Measurements from ENCODE around the gene TEAD1.
A peak's percentile ranks its signal among the peaks of the same experiment; 100 is the strongest.
"Not testable (repeated sequence)": the region's sequence is repeated elsewhere in the genome, so short reads cannot be mapped to it uniquely, and the experiment has no call there.

The TEAD1 gene

DNA sequence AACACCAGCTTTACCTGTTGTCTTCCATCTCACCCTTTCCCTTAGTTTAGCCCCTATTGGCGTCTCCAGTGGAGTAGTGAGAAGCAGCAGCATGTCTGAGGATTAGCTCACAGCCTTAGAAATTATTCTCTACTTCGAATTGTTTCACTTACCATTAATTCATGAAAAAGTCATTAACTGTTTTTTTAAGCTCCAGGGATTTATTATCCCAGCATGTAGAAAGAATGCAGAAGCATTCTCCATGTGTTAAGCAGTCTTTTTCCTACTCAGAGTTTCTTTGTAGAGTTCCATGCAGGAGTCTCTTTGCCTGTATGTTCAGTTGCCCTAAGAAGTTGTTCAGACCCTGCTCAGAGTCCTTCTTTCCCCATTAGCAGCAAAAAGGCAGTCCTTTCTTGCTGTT, 197.0 kb downstream of the TEAD1 start:
- DNase-seq, result no peak
- no peaks in the 10 kb centered on the region for H3K9me3 ChIP-seq
- H3K36me3 ChIP-seq, result peaks cover 2% of the 10 kb centered on the region; the same call in 1 of the 2 replicates
- H3K4me1 ChIP-seq, result peaks cover 20% of the 10 kb centered on the region
- H3K4me3 ChIP-seq (ENCODE audit: low read depth, low read length), result no peak overlapping the region
- H3K27me3 ChIP-seq, result no peaks in the 10 kb centered on the region
- TF ChIP-seq, protein P1, sequence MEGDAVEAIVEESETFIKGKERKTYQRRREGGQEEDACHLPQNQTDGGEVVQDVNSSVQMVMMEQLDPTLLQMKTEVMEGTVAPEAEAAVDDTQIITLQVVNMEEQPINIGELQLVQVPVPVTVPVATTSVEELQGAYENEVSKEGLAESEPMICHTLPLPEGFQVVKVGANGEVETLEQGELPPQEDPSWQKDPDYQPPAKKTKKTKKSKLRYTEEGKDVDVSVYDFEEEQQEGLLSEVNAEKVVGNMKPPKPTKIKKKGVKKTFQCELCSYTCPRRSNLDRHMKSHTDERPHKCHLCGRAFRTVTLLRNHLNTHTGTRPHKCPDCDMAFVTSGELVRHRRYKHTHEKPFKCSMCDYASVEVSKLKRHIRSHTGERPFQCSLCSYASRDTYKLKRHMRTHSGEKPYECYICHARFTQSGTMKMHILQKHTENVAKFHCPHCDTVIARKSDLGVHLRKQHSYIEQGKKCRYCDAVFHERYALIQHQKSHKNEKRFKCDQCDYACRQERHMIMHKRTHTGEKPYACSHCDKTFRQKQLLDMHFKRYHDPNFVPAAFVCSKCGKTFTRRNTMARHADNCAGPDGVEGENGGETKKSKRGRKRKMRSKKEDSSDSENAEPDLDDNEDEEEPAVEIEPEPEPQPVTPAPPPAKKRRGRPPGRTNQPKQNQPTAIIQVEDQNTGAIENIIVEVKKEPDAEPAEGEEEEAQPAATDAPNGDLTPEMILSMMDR (IDR thresholded peaks at IDR 0.05; ENCODE audit: low read depth, low read length), result no peak

DNA sequence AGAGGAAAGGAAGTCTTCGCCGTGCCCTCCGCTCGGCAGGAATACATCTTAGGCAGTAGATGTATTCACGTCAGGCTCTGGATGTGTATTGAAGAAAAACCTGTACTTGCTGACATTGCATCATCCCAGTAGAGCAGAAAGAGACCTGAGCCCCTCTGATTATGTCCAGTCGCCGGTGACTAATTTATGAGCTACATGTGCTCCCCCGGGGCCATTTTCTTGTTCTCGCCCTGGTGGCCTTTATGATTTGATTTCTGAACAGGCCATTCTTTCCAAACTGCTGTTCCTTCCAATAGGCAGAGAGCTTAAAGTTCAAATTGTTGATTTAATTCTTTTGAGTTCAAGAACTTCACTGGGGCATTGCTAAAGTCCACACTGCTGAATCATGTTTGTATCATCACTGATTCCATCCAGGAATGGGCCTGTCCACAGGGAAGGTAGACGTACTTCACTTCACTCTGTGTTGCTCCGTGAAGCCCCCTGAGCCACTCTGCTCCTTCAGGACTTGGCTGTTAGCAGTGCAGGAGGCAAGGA, 197.6 kb downstream of the TEAD1 start:
- DNase-seq, result peak; percentile 42
- TF ChIP-seq, protein P1 (IDR thresholded peaks at IDR 0.05; ENCODE audit: low read depth, low read length), result no peak
- H3K27me3 ChIP-seq, result no peaks in the 10 kb centered on the region
- no peak overlapping the region for H3K4me3 ChIP-seq (ENCODE audit: low read depth, low read length)
- peaks cover 20% of the 10 kb centered on the region for H3K4me1 ChIP-seq
- H3K36me3 ChIP-seq, result peaks cover 2% of the 10 kb centered on the region; the same call in 1 of the 2 replicates
- H3K9me3 ChIP-seq, result no peaks in the 10 kb centered on the region

DNA sequence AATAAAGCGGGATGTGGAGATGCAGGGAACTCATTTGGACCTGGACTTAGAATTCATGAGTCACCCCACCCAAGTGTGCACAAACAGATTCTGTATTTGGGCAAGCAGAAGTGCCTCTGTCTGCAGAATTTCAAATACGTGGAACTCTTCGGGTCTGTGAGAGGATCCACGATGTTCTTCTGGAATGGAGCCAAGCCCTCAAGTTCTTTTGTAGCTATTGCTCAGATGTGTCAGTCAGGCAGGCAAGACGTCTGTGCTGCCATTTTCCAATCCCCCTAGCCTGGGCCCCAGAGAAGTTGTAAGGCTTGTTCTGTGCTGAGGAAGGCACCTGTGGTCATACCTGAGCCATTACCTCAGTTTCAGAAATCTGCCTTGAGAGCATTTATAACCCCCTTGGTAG, 202.1 kb downstream of the TEAD1 start:
- Histone ChIP-seq H3K4me1 (peaks cover 16% of the 10 kb centered on the region), H3K27me3 (no peaks in the 10 kb centered on the region), H3K36me3 (peaks cover 7% of the 10 kb centered on the region), H3K9me3 (no peaks in the 10 kb centered on the region), H3K4me3 (ENCODE audit: low read depth, low read length) (no peak overlapping the region)
- no peak for DNase-seq
- TF ChIP-seq, protein P1 (IDR thresholded peaks at IDR 0.05; ENCODE audit: low read depth, low read length), result no peak

DNA sequence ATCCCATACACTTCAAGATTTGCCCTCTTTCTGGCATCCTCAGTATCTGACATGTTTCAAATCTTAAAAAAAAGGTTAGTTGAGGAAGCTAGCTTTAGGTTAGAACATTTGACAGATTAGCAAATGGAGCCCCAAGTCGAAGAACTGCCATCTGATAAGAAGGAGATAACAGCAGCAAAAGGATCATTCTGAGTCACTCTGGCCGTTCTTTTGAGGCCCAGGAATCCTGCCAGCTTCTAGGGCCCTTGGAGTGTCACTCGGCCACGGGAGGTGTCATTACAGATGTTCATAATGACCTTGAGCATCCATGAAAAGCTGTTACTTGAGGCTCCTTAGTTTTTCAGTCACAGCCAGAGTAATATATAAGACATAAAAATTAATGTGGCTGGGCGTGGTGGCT, 202.8 kb downstream of the TEAD1 start:
- no peak for DNase-seq
- Histone ChIP-seq H3K36me3 (peaks cover 11% of the 10 kb centered on the region), H3K4me1 (peaks cover 11% of the 10 kb centered on the region; the same call in 1 of the 2 replicates), H3K27me3 (no peaks in the 10 kb centered on the region), H3K9me3 (no peaks in the 10 kb centered on the region), H3K4me3 (ENCODE audit: low read depth, low read length) (no peak overlapping the region)
- TF ChIP-seq, protein P1 (IDR thresholded peaks at IDR 0.05; ENCODE audit: low read depth, low read length), result no peak

DNA sequence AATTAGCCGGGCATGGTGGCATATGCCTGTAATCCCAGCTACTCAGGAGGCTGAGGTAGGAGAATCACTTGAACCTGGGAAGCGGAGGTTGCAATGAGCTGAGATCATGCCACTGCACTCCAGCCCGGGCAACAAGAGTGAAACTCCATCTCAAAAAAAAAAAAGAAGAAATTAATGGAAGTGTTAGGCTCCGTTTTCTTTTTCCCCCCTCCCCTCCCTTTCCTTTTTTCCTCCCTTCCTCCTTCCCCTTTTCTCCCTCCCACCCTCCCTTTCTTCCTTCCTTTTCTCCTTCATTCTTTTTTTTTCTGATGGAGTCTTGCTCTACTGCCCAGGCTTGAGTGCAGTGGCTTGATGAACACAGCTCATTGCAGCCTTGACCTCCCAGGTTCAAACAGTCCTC, 203.3 kb downstream of the TEAD1 start:
- not testable (repeated sequence) for H3K27me3 ChIP-seq; H3K4me3 ChIP-seq (ENCODE audit: low read depth, low read length)

DNA sequence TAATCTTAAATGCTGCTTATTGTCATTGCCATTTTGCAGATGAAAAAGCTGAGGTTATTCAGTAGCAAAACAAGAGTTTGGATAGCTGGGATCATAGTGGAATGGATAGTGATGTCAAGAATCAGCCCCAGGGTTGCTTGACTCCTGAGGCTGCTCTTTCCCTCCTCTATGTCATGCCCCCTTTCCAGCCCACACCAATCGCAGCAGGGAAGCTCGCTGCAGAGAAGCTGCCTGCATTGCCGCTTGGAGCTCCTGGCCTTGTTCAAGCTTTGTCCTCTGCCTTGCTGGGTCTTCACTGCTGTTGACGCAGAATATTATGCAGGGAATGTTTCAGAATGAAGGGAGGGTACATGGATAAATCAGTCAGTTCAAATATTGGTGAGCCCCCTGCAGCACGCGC, 206.1 kb downstream of the TEAD1 start:
- H3K36me3 ChIP-seq, result peaks cover 32% of the 10 kb centered on the region

More for the DNA sequence above, 203.3 kb downstream of the TEAD1 start:
- peaks cover 17% of the 10 kb centered on the region for H3K36me3 ChIP-seq
- not testable (repeated sequence) for H3K9me3 ChIP-seq, H3K4me1 ChIP-seq, DNase-seq

More for the DNA sequence above, 206.1 kb downstream of the TEAD1 start:
- Histone ChIP-seq H3K9me3 (no peaks in the 10 kb centered on the region), H3K4me3 (ENCODE audit: low read depth, low read length) (no peak overlapping the region), H3K4me1 (no peaks in the 10 kb centered on the region), H3K27me3 (no peaks in the 10 kb centered on the region)
- DNase-seq, result no peak
- TF ChIP-seq, protein P1 (IDR thresholded peaks at IDR 0.05; ENCODE audit: low read depth, low read length), result no peak

Data from BE2C (cell line).